ENCODE measurements around the gene SETBP1.

The SETBP1 gene

DNA sequence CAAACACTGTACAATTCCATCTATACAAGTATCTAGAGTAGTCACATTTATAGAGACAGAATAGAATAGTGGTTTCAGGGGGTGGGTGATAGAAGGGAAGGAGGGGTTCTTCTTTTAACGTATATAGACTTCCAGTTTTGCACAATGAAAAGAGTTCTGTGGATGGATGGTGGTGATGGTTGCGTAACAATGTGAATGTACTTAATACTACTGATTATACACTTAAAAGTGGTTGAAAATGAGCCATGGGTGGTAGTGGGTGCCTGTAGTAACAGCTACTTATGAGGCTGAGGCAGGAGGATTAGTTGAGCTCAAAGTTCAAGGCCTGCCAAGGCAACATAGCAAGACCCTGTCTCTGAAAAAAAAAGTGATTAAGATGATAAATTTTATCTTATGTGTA lies 85.8 kb downstream of the SETBP1 start:
- DNase-seq: no peak

DNA sequence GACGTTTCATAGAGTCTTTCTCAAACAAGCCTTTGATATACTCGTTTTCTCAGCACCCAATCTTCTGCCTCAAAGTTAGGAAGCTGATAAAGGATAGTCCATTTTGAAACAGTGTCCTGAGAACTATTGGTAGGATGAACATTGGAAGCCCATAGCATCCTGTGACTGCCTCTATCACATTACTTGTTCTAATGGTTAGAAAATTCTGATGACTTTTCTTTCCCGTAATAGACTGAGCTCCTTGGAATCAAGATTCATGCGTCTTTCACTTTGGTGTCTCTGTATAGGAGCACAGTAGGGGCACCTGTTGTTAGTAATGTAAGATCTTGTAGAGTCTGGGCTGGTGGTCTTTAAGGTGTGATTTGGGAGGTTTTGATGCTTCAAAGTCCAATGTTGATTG lies 87.1 kb downstream of the SETBP1 start:
- no peak for DNase-seq

GRCh38 chr18:44770641-44771040 lies 90.0 kb downstream of the SETBP1 start:
- no peak for DNase-seq

DNA sequence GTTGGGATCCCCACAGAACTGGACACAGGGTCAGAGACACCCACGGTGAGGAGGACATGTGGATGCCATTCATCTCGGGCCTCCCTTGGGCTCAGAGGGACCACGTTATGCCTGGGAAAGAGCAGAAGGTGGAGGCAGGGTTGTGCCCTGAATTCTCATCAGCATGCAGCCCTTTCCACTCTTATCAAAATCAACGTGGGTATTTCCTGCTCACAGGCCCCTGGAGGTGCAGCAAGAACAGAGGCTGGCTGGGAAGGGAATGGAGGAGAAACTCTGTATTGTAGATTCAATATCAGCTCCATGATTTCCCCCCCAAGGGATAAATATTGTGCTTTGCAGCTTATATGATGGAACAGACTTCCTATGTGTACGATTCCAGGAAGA lies 90.9 kb downstream of the SETBP1 start:
- DNase-seq: no peak

- no peak for DNase-seq
Observed at GRCh38 chr18:44771956-44772917, 91.5 kb downstream of the SETBP1 start.

DNA sequence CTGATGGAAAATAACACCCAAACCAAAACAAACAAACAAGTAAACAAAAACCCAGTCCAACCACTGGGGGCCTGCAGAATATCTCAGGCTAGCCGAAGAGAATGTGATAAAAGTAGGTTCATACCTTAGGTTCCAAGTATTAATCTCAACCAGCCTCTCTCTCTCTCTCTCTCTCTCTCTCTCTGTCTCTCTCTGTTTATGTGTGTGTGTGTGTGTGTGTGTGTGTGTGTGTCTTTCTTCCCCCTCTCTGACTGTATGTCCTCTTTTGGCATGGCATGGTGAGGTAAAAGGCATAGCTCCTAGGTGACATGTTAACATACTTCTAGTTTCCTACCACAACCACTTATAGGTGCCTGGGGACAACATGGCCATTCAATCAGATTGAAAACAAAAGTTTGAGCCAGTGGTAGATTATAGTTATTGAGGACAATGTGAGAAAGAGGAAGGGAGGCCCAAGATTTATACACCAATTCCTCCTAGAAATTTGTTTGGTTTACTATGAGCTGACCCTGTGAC lies 93.0 kb downstream of the SETBP1 start:
- no peak for DNase-seq

DNA sequence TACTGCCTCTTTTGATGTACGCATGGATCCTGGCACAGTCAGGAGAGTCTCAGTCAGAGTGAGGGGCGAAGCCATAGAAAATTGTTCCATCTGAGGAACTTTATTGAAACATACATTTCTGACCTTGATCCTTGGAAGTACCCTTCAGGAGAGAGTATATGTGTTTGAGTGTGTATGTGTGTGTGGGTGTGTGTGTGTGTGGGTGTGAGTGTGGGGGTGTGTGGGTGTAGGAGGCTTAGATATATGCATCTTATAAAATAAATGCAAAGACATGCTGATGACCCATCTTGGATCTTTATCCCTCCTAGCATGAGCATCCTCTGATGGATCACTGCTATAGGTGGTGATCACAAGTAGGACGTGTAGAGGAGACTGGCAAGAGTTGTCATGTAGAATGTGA lies 93.5 kb downstream of the SETBP1 start:
- no peak for DNase-seq

- DNase-seq: no peak
Observed at GRCh38 chr18:44777457-44778192, 96.9 kb downstream of the SETBP1 start.

- no peak for DNase-seq
Observed at GRCh38 chr18:44778788-44779187, 98.1 kb downstream of the SETBP1 start.

DNA sequence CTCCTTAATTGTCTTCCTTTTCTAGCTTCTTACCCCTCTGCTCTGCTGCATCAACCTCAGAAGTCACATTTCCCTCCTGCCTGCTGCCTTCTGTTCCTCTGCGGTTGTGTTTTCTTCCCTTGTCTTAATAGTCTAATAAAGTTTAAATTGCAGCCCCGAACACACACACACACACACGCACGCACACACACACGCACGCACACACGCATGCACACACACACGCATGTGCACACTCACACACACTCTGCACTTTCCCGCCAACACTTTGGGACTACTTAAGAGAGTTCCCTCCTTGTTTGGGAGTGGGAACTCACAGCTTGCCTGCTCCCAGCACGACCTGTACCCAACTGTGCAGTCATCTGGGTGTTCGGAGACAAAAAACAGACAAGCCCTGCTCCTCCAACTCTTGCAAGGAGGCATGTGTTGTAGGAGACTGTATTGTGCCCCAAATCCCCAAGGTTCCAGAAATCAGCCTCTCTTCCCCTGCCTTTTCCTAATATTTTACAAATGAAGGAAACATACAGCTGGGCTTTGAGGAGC lies 99.1 kb downstream of the SETBP1 start:
- no peak for DNase-seq

- DNase-seq: no peak
Observed at GRCh38 chr18:44781886-44782285, 101.2 kb downstream of the SETBP1 start.

DNA sequence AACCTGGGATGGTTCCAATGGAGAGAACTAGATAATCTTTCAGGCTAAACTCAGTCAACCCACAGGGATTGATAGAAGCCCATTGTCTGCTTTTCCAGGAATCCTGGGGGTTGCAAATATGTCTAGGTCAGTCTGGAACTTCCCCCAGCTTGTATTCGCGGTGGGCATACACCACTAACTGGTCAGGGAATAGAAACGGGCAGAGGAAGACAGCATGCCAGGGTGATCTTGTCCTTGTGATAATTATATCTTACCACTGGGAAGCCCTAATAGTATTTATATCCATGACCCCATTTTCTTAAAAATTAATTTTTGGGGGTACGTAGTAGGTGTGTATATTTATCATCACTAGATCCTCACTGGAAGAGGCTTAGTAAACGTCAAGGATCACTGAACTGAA lies 101.9 kb downstream of the SETBP1 start:
- no peak for DNase-seq

GRCh38 chr18:44783371-44783770 lies 102.7 kb downstream of the SETBP1 start:
- DNase-seq: no peak

DNA sequence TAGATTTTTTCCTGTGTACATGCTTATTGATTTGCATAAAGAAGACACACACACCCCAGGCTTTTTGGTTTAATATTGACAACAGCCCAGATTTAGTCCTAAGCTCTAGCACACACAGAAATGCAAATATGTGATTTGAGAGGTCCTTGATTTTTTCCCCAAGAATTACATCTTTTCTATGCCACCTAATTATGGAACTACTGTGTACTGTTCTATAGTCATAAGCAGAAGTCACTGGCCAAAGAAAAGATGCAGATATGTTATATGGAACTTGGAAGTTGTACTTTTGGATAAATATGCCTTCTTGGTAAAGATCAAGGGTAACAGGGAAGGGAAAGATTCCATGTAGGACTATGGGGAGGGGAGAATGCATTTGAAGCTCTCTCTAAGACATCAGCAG lies 105.6 kb downstream of the SETBP1 start:
- no peak for DNase-seq

GRCh38 chr18:44786688-44787087 lies 106.0 kb downstream of the SETBP1 start:
- DNase-seq: no peak

DNA sequence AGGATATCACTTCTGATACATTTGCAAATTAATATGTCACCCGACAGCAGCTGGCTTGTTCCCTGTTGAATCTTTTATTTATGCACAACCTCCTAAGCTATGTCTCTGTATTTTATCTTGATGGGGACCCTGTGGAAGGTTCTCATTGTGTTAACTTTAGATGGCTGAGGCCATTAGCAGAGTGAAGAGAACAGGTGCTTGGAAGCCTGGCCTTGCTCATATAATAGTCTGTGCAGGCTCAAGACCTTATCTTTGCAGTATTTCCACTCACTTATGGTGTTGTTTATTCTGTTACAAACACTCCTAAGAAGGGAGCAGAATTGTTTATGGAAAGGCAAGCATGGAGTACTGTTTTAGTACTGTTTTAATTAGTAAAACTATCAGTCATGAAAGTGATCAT lies 107.6 kb downstream of the SETBP1 start:
- no peak for DNase-seq

GRCh38 chr18:44789710-44790109 lies 109.0 kb downstream of the SETBP1 start:
- DNase-seq: no peak

GRCh38 chr18:44790860-44791259 lies 110.2 kb downstream of the SETBP1 start:
- DNase-seq: no peak

DNA sequence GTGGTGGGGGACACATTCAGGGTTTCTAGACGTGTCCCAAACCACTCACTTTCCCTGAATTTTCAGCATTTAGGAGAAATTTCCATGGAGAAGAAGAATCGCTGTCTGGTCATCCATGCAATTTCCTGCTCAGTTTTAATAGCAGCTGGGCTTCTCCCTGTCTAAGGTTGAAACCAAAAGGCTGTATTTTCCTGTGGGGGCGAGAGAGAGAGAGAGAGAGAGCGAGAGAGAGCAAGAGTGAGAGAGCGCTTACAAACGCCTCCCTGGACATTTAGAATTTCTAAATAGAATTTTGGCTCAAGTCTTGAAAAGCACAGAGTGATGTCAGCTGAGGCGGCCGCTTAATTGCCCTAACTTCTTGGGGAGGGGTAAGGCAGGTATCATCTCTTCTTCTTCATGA lies 110.8 kb downstream of the SETBP1 start:
- DNase-seq: no peak

- no peak for DNase-seq
Observed at GRCh38 chr18:44792456-44793061, 111.9 kb downstream of the SETBP1 start.

GRCh38 chr18:44793194-44793593 lies 112.5 kb downstream of the SETBP1 start:
- DNase-seq: no peak

GRCh38 chr18:44793685-44794084 lies 113.0 kb downstream of the SETBP1 start:
- DNase-seq: no peak

GRCh38 chr18:44795241-44795640 lies 114.6 kb downstream of the SETBP1 start:
- no peak for DNase-seq
